HG02973 (cell line): Measurements from ENCODE around the gene SLC49A4.

Source experiments
- ATAC-seq: cut with Tn5 transposase; IDR thresholded peaks from one replicate; pipeline ENCODE4 v1.9.1; 2021; ENCODE audit warnings: moderate library complexity; ENCODE audit not compliant: unreplicated experiment

SLC49A4 gene

GRCh38 chr3:122928396-122929187 lies 133.7 kb downstream of the SLC49A4 start:
- no peak for ATAC-seq

GRCh38 chr3:122929188-122930062 lies 134.6 kb downstream of the SLC49A4 start:
- ATAC-seq, result no peak

GRCh38 chr3:122930063-122930997 lies 135.5 kb downstream of the SLC49A4 start:
- ATAC-seq, result no peak
